IgD-negative memory B cell (primary cell): ENCODE data around the gene USP15. TPM values are rescaled to one million over a fixed set of nuclear protein-coding genes. Genes with fewer than 3 reads are reported as not detected.
"Not testable (repeated sequence)": the region's sequence is repeated elsewhere in the genome, so short reads cannot be mapped to it uniquely, and the experiment has no call there.

Experiments
- H3K27ac Mint-ChIP-seq, 3 donors: one replicate each; pipeline ENCODE4 v1.8.0; 2020 to 2022; ENCODE audit warnings: mild to moderate bottlenecking in 3 of 3, mixed read lengths in 3 of 3, moderate library complexity in 1 of 3
- H3K27me3 Mint-ChIP-seq: one replicate; pipeline ENCODE4 v1.8.0; 2021; ENCODE audit warnings: mixed read lengths
- H3K36me3 Mint-ChIP-seq: one replicate; pipeline ENCODE4 v1.8.0; 2020; ENCODE audit warnings: mild to moderate bottlenecking, mixed read lengths
- H3K4me1 Mint-ChIP-seq, 3 donors: one replicate each; pipeline ENCODE4 v1.8.0; 2020 to 2022; ENCODE audit warnings: mixed read lengths in 3 of 3, mild to moderate bottlenecking in 1 of 3
- H3K4me3 Mint-ChIP-seq, 4 donors: one replicate each; pipeline ENCODE4 v1.8.0; 2020 to 2022; ENCODE audit warnings: mild to moderate bottlenecking in 4 of 4, mixed read lengths in 4 of 4, moderate library complexity in 3 of 4
- H3K9me3 Mint-ChIP-seq, 3 donors: one replicate each; pipeline ENCODE4 v1.8.0; 2020 to 2021; ENCODE audit warnings: mixed read lengths in 3 of 3, mild to moderate bottlenecking in 1 of 3
- polyA plus RNA-seq: library from polyadenylated mRNA; unstranded; fragments of 300-500 nt; fragmentation: Illumina TruSeq; gene quantifications from one replicate; pipeline ENCODE4 v1.2.3, GENCODE V29; 2021

The USP15 gene
- polyA plus RNA-seq, 1 donor from 2014 or later: 70.6 TPM

- H3K27ac Mint-ChIP-seq: no peak overlapping the region
Observed at GRCh38 chr12:62305778-62306177, 45.6 kb downstream of the USP15 start.

GRCh38 chr12:62306569-62307530 is 46.6 kb downstream of the USP15 start:
- Mint-ChIP-seq H3K36me3 (peaks cover 33% of the 10 kb centered on the region), H3K27ac (no peak overlapping the region), H3K4me1 (peaks cover 23 to 36% (median 29%) of the 10 kb centered on the region in 3 donors), H3K4me3 (no peak overlapping the region), H3K9me3 (peaks cover 0 to 8% (median 2%) of the 10 kb centered on the region in 3 donors), H3K27me3 (no peaks in the 10 kb centered on the region)

More at GRCh38 chr12:62305778-62306177, 45.6 kb downstream of the USP15 start:
- Mint-ChIP-seq H3K4me1 (peaks cover 20 to 37% (median 28%) of the 10 kb centered on the region in 3 donors), H3K4me3 (no peak overlapping the region), H3K9me3 (peaks cover 0 to 8% (median 2%) of the 10 kb centered on the region in 3 donors), H3K36me3 (peaks cover 32% of the 10 kb centered on the region), H3K27me3 (no peaks in the 10 kb centered on the region)

- H3K9me3 Mint-ChIP-seq: peaks cover 0 to 8% (median 2%) of the 10 kb centered on the region in 3 donors
- no peaks in the 10 kb centered on the region for H3K27me3 Mint-ChIP-seq
- no peak overlapping the region for H3K27ac Mint-ChIP-seq
- H3K4me1 Mint-ChIP-seq: peaks cover 22 to 34% (median 30%) of the 10 kb centered on the region in 3 donors
- H3K36me3 Mint-ChIP-seq: peaks cover 32% of the 10 kb centered on the region
- no peak overlapping the region for H3K4me3 Mint-ChIP-seq
Observed at GRCh38 chr12:62308201-62308600, 48.0 kb downstream of the USP15 start.

- Mint-ChIP-seq H3K4me3 (no peak overlapping the region), H3K36me3 (peaks cover 17% of the 10 kb centered on the region), H3K4me1 (peaks cover 34 to 39% (median 38%) of the 10 kb centered on the region in 3 donors), H3K27me3 (no peaks in the 10 kb centered on the region), H3K9me3 (peaks cover 0 to 3% (median 0%) of the 10 kb centered on the region in 3 donors), H3K27ac (no peak overlapping the region)
Observed at GRCh38 chr12:62313727-62314380, 53.6 kb downstream of the USP15 start.

GRCh38 chr12:62317017-62317416 is 56.8 kb downstream of the USP15 start:
- Mint-ChIP-seq H3K4me1 (peaks cover 19 to 25% (median 23%) of the 10 kb centered on the region in 3 donors), H3K4me3 (no peak overlapping the region), H3K9me3 (peaks cover 0 to 4% (median 0%) of the 10 kb centered on the region in 3 donors), H3K27me3 (no peaks in the 10 kb centered on the region), H3K36me3 (peaks cover 13% of the 10 kb centered on the region), H3K27ac (no peak overlapping the region)

GRCh38 chr12:62319058-62319457 is 58.9 kb downstream of the USP15 start:
- Mint-ChIP-seq H3K9me3 (peaks cover 0 to 4% (median 0%) of the 10 kb centered on the region in 3 donors), H3K27me3 (no peaks in the 10 kb centered on the region), H3K4me1 (peaks cover 23 to 27% (median 24%) of the 10 kb centered on the region in 3 donors), H3K36me3 (peaks cover 16% of the 10 kb centered on the region), H3K27ac (peak overlapping the region in 2 of 3 donors; percentile 30 to 88), H3K4me3 (peak overlapping the region in 2 of 4 donors; percentile 0 to 47)

- Mint-ChIP-seq H3K36me3 (peaks cover 16% of the 10 kb centered on the region), H3K27me3 (no peaks in the 10 kb centered on the region), H3K27ac (peak overlapping the region in 2 of 3 donors; percentile 46 to 87), H3K4me3 (peak overlapping the region in 1 of 4 donors; percentile 49), H3K4me1 (peaks cover 23 to 27% (median 24%) of the 10 kb centered on the region in 3 donors), H3K9me3 (peaks cover 0 to 4% (median 0%) of the 10 kb centered on the region in 3 donors)
Observed at GRCh38 chr12:62320054-62320453, 59.9 kb downstream of the USP15 start.

- no peaks in the 10 kb centered on the region for H3K27me3 Mint-ChIP-seq
- H3K4me3 Mint-ChIP-seq: no peak overlapping the region
- H3K9me3 Mint-ChIP-seq: peaks cover 0 to 4% (median 0%) of the 10 kb centered on the region in 3 donors
- peaks cover 8% of the 10 kb centered on the region for H3K36me3 Mint-ChIP-seq
- no peak overlapping the region for H3K27ac Mint-ChIP-seq
- H3K4me1 Mint-ChIP-seq: peaks cover 12 to 21% (median 20%) of the 10 kb centered on the region in 3 donors
Observed at GRCh38 chr12:62323386-62323785, 63.2 kb downstream of the USP15 start.

- Mint-ChIP-seq H3K4me1 (peaks cover 12 to 18% (median 14%) of the 10 kb centered on the region in 3 donors), H3K36me3 (peaks cover 7% of the 10 kb centered on the region), H3K9me3 (no peaks in the 10 kb centered on the region), H3K27ac (no peak overlapping the region), H3K4me3 (no peak overlapping the region), H3K27me3 (no peaks in the 10 kb centered on the region)
Observed at GRCh38 chr12:62328296-62328921, 68.2 kb downstream of the USP15 start.

GRCh38 chr12:62331306-62331705 is 71.1 kb downstream of the USP15 start:
- Mint-ChIP-seq H3K4me1 (peaks cover 20 to 27% (median 23%) of the 10 kb centered on the region in 3 donors), H3K27ac (peak overlapping the region in 1 of 3 donors; percentile 53), H3K4me3 (no peak overlapping the region), H3K9me3 (peaks cover 0 to 2% (median 0%) of the 10 kb centered on the region in 3 donors), H3K36me3 (peaks cover 11% of the 10 kb centered on the region), H3K27me3 (no peaks in the 10 kb centered on the region)

- Mint-ChIP-seq H3K4me3 (no peak overlapping the region), H3K9me3 (peaks cover 0 to 3% (median 3%) of the 10 kb centered on the region in 3 donors), H3K27me3 (no peaks in the 10 kb centered on the region)
Observed at GRCh38 chr12:62332598-62332997, 72.4 kb downstream of the USP15 start.

GRCh38 chr12:62335057-62335456 is 74.9 kb downstream of the USP15 start:
- peaks cover 23% of the 10 kb centered on the region for H3K36me3 Mint-ChIP-seq
- no peak overlapping the region for H3K4me3 Mint-ChIP-seq
- H3K27ac Mint-ChIP-seq: peak overlapping the region in 1 of 3 donors; percentile 25
- peaks cover 16 to 26% (median 23%) of the 10 kb centered on the region in 3 donors for H3K4me1 Mint-ChIP-seq
- no peaks in the 10 kb centered on the region for H3K27me3 Mint-ChIP-seq
- H3K9me3 Mint-ChIP-seq: peaks cover 3 to 10% (median 9%) of the 10 kb centered on the region in 3 donors

More at GRCh38 chr12:62332598-62332997, 72.4 kb downstream of the USP15 start:
- Mint-ChIP-seq H3K36me3 (peaks cover 12% of the 10 kb centered on the region), H3K4me1 (peaks cover 19 to 28% (median 23%) of the 10 kb centered on the region in 3 donors), H3K27ac (peak overlapping the region in 1 of 3 donors; percentile 6)

- Mint-ChIP-seq H3K4me3 (no peak overlapping the region), H3K36me3 (peaks cover 30% of the 10 kb centered on the region), H3K27ac (no peak overlapping the region), H3K4me1 (peaks cover 22 to 31% (median 26%) of the 10 kb centered on the region in 3 donors), H3K27me3 (no peaks in the 10 kb centered on the region), H3K9me3 (peaks cover 3 to 10% (median 9%) of the 10 kb centered on the region in 3 donors)
Observed at GRCh38 chr12:62335796-62336195, 75.6 kb downstream of the USP15 start.

GRCh38 chr12:62337643-62338042 is 77.4 kb downstream of the USP15 start:
- Mint-ChIP-seq H3K36me3 (peaks cover 35% of the 10 kb centered on the region), H3K4me1 (peaks cover 23 to 29% (median 27%) of the 10 kb centered on the region in 3 donors), H3K9me3 (peaks cover 3 to 10% (median 9%) of the 10 kb centered on the region in 3 donors)
- H3K27me3 Mint-ChIP-seq, H3K4me3 Mint-ChIP-seq, H3K27ac Mint-ChIP-seq: not testable (repeated sequence)
